ENCODE measurements around the gene HES5. TPM values are rescaled to one million over a fixed set of nuclear protein-coding genes. Genes with fewer than 3 reads are reported as not detected.
"Not testable (repeated sequence)": the region's sequence is repeated elsewhere in the genome, so short reads cannot be mapped to it uniquely, and the experiment has no call there.

Gene HES5, protein sequence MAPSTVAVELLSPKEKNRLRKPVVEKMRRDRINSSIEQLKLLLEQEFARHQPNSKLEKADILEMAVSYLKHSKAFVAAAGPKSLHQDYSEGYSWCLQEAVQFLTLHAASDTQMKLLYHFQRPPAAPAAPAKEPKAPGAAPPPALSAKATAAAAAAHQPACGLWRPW
- polyA plus RNA-seq (2014; cell fraction: cytosol; rRNA removed), result not detected in 2 replicates
- not detected in 2 replicates for polyA plus RNA-seq (2014; cell fraction: nucleus; rRNA removed)

DNA sequence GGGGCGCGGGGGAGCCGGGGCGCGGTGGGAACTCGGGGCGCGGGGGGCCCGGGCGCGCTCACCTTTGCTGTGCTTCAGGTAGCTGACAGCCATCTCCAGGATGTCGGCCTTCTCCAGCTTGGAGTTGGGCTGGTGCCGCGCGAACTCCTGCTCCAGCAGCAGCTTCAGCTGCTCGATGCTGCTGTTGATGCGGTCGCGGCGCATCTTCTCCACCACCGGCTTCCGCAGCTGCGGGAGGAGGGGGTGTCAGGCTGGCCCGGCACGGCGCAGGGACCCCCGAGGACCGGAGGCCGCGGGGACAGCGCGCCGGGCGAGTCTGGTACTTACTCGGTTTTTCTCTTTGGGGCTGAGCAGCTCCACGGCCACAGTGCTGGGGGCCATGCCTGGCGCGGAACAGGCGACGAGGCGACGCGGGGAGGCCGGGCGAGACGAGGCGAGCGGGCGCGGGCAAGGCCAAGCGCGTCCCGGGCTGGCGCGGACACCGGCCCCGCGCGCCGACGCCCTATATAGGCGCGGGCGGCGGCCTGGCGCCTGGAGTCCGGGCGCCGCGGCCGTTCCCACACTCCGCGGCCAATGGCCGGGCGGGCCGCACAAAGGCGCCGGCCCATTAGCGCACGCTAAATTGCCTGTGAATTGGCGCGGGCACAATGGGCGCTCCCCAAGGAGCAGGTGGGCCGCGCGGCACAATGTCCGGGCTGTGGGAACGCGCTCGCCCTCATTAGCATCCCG, at the start of gene HES5:
Gene HES5, minus strand, starts transcription at position 480 of the 729 bp plus-strand sequence. Its CDS starts 99 bp downstream, at position 381.
- no peak for DNase-seq (ENCODE audit: low spot score)

DNA sequence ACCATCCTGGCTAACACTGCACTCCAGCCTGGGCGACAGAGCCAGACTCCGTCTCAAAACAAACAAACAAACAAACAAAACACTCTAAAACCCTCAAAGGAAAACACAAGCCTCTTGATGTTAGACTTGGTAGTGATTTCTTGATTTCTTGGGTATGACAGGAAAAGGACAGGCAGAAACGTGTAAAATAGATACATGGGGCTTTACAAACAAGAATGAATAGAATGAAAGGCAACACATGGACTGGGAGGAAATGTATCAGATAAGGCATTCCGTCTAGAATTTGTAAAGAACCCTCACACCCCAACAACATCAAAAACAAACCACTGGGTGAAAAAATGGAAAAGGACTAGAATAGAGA, 48.7 kb upstream of the HES5 start:
- DNase-seq (ENCODE audit: low spot score), result no peak

DNA sequence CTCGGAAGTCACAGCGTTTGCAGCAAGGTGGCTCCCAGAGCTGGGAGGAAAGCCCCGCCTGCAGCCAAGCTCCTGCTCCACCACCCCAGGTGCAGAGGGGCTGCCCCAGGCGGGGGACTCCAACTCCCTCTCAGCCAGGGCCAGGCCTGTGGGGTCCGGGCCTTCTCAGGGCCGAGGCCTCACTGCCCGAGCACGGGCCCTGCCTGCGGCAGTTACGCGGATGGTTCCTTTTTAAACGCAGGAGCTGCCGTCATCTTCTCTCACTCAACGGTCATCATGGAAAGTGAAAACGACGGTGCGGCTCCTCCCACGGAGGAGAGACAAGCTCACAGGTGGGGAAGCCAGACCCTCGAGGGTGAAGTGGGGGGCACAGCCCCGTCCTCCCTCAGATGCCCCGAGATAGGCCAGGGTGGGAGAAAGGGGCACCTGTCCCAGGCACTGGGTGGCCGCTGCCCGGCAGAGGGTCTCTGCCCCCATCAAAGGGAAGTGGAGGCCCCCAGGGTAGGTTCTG, 47.6 kb upstream of the HES5 start:
- not testable (repeated sequence) for DNase-seq (ENCODE audit: low spot score)

DNA sequence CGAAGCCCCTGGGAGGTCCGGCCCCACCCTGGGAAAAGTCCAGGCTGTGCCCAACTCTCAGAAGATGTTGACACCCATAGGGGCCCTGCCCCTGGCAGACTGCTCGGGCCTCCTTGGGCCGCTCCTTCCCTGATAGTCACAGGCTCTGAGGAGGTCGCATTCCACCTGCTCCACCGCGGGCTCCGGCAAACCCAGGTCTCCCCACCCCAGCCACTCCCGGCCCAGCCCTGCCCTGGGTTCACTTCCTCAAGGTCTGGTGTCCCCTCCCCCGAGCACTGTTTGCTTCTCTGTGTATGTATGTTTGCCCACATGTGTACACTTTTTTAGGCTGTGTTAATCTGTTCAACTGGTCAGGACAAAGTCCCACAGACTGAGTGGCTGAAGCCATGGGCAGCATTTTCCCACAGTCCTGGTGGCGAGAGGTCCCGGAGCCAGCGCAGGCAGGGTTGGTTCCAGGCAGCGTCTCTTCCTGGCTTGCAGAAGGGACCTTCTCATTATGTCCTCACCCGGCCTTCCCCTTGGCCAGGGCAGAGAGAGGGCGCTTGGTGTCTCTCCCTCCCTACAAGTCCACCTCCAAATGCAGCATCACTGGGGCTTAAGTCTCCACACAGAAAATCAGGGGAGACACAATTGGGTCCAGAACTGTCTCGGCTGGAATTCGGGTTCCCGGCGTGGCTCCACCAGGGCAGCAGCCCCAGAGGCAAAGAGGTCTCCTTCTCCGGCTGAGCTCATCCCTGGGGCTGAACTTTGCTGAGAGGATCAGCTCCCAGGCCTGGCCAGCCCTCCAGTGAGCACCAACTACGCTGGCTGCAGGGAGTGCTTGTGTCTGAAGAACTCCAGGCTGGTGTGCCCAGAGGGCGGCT, 46.0 kb upstream of the HES5 start:
- no peak for DNase-seq (ENCODE audit: low spot score)

DNA sequence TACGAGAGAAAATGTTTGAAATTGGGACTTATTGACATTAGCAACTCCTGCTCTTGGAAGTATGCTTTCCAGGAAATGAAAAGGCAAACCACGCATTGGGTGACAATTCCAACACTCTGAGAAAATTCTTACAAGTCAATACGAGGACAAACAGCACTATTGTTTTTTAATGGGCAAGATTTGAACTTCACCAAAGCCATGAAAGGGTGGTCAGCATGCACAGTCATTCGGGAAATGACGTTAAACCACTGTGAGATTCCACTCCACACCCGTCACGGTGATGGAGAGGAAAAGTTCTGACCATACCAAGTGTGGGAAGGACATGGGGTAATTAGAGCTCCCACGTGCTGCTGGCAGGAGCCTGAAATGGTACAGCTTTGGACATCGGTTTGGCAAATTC, 44.3 kb upstream of the HES5 start:
- no peak for DNase-seq (ENCODE audit: low spot score)

DNA sequence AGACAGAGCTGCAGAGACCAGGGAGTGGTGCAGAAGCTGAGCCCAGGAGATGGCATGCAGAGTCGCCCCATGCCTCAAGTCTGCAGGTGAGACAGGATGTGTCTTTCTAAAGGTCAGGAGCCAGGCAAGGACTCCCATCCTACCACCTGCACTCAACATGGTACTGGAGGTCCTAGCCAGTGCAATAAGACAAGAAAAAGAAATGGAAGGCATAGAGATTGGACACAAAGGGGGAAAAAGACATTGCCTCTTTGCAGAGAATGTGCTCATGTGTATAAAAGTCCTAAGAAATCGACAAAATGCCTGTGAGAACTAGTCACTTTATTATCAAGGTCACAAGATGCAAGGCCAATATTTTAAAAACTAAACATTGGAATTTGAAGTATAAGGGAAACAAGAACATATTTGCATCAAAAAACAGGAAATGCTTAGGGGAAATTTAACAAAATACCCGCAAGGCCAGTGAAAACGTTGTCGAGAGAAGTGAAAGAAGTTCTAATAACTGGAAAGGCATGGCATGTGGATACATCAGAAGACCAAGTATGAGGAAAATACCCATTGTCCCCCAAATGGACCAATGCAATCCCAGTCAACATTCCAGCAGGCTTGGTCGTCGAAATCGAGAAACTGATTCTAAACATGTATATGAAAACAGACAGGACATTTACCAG, 43.3 kb upstream of the HES5 start:
- DNase-seq (ENCODE audit: low spot score), result no peak

DNA sequence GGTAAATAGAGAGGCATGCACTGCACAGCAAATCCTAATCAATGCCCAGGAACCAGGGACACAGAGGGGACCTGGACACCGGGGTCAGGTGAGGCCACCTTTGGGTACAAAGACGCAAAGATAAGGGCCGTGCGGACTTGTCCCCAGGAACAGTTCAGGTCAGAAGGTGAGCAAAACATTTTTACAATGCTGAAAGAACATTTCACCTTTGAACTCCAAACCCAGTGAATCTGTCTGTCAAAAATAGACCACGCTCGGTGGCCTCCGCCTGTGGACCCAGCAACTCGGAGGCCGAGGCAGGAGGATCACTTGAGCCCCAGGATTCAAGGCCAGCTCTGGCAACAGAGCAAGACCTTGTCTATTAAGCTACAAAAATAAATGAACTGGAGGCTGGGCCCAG, 41.3 kb upstream of the HES5 start:
- no peak for DNase-seq (ENCODE audit: low spot score)

DNA sequence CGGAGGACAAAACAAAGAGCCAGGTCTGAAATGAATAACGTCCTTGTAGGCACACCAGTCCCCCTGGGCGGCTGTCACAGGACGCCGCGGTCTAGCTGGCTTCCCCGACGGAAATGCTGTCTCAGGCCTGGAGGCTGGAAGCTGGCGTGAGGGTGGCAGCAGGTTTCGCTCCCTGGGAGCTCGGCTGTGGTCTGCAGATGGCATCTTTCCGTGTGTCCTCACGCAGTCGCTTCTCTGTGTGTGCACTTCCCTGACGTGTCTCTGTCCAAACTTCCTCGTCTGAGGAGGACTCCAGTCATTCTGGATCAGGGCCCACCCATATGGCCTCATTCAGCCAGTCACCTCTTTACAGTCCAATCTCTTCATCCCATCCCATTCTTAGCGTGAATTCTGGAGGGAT, 40.3 kb upstream of the HES5 start:
- no peak for DNase-seq (ENCODE audit: low spot score)

DNA sequence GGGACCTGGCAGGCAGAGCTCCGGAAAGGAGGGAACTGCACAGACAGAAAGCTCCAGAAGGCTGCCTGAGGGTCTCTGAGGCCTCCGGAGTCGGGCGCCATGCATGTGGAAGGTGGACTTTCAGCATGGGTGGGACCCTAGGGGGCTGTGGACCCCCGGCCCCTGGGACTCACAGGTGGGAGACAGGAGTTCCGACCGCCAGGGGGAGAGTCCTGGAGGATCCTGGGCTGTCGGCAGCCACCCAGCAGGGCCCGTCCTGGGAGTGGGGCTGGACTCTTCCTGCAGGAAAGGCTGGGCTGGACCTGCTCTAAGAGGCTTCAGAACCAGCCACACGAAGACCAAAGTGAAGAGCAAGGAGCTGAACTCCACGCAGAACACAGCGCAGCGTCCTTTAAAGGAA, 39.6 kb upstream of the HES5 start:
- not testable (repeated sequence) for DNase-seq (ENCODE audit: low spot score)

DNA sequence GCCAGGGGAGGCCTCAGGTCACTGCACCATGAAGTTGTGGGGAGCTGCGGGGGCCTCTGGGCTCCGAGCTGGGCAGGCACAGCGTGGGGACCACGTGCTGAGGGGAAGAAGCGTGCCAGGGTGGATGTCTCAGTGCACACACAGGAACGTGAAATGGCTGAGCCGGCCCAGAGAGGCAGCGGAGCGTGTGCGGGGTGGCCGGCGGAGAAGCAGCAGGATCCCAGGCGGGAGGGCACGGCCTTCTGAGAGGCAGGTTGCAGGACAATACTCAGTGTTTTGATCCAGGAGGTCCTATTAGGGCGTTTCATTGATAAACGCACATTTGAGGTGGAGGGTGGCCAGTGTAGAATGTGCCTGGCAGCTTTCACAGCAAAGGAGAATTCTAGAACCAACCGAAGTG, 39.0 kb upstream of the HES5 start:
- no peak for DNase-seq (ENCODE audit: low spot score)

DNA sequence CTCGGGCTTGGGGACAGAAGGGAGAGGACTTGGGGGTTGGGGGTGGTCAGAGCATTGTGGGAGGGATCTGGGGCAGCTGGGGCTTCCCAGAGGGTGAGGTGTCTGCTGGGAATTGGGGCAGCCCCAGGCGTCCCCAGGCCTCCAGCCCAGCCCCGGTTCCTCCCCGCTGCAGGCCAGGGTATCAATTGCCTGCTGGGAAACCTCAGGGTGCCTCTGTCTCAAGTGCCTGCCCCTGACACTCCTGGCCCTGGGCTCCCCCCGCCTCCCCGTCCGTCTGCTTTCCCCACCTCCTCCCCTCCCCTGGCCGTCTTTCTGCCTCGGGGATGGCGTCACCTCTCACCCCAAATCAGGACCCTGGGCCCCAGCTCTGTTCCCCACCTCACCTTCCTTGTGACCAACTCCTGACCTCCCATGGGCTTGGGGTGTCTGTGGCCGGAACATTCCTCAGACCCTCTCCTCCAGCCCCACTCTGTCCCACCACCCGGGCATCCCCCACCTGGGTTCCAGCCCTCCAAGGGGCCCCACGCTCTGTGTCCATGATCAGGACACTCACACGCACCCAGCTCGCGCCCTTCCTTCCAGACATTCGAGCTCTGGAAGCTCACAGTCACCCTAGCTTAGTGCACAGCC, 38.2 kb upstream of the HES5 start:
- DNase-seq (ENCODE audit: low spot score), result not testable (repeated sequence)

DNA sequence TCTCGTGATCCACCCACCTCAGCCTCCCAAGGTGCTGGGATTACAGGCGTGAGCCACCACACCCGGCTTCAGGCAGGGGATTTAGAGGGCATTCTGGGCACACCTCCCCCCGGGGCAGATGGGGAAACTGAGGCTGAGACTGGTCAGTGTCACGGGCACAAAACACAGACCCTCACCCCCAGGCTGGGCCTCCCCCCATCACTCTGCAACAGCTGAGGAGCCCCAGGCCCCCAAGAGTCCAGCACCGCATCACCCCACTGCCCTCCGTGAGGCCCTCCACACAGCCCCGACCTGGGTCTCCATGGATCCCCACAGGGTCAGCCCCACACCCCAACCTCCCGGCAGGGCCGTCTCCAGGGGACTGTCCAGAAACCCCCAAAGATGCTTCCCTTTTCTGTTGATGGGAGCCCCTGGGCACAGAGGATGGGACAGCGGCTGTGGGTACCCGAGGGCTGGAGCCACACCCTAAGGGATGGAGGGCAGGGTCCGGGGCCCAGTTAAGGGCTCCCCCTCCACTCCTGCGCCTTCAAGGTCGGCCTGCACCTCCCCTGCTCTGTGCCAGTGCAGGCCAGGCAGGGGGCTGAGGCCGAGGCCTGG, 37.1 kb upstream of the HES5 start:
- no peak for DNase-seq (ENCODE audit: low spot score)

DNA sequence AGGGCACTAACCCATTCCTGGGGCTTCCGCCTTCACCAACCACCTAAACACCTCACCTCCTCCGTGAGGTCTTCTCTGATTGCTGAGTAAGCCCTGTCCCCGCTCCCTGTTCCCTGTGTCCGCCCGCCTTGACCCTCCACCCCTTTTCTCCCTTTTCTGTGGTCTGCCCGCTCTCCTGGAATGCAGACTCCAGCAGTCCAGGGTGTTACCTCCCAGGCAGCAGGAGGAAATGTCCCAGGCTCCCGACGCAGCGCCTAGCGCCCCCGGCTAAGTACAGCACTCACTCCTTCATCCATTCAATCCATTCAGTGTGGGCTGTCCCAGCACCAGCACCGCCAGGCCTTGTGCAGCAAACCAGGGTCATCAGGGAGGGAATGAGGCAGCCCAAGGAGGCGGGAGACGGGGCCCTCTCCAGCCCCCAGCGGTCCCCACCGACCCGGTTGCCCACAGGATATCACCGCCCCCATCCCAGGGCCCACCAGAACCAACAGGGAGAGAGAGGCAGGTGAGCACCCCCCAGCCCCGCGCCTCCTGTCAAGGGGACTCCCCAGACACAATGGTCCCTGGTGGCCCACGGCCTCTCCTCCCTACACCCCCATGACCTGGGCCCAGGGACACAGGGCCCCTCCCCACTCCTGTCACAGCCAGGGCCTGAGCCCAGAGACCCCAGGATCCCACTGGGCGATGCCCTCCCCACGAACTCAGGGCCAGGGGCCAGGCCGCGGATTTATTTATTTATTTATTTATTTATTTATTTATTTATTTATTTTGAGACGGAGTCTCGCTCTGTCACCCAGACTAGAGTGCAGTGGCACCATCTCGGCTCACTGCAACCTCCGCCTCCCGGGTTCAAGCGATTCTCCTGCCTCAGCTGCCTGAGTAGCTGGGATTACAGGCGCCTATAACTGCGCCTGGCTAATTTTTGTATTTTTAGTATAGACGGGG, 36.3 kb upstream of the HES5 start:
- DNase-seq (ENCODE audit: low spot score), result no peak

DNA sequence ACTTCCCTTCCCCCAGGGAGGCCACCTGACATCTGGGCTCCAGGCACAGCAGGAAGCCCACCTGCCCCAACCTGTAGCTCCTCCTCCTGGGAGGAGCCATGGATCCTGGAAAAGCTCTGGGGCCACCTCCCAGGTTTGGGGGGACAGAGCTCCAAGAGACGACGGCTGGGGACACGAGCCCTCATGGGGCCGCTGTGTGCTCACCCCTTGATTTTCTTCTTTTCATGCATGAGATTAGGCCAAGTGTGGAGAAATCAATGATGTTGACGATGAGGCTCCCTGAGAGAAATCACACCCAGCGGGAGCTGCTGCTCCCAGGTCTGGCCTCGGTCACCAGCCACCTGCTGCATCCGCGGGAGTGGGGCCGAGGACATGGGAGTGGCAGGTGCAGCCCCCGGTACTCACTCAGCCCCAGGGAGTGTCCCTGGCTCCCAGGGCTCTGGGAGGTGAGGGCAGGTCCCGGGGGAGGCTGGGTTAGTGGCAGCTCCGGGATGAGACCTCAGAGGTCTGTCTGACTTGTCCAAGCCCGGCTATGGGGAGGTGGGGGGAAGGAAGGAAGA, 34.8 kb upstream of the HES5 start:
- no peak for DNase-seq (ENCODE audit: low spot score)

DNA sequence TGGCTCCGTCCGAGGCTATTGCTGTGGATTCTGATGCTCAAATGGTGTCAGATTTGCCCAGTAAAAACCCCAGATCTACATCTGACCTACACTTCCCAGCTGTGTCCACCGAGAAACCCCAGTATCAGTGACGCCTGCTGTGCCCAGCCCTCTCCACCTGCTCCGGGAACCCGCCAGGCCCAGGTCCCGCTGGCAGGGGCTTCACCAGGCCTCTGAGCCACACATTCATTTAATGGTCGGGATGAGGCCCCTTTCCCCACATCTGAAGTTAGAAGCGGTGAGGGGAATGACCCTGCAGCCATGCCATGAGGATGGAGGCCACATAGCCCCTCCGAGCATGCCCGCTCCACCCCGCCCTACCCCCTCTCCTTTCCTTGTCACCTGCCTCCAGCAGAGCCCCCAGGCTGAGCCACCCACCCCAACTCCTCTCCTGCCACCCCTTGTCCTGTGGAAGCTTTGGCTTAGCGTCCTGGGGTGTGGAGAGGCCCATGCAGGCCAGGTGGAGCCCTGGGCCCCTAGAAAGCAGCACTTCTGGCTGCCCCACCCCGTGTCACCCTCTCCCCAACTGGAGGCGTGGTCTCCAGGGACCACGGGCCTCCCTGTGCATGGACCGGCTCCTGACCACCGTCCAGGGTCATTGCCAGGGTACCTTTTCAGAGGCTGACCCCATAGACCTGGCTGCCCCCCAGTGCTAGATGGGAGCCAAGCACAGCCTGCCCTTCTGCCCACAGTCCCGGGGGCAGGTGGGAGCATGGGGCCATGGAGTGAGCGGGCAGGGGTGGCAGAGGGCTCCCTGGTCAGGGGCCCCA, 34.1 kb upstream of the HES5 start:
- DNase-seq (ENCODE audit: low spot score), result no peak

DNA sequence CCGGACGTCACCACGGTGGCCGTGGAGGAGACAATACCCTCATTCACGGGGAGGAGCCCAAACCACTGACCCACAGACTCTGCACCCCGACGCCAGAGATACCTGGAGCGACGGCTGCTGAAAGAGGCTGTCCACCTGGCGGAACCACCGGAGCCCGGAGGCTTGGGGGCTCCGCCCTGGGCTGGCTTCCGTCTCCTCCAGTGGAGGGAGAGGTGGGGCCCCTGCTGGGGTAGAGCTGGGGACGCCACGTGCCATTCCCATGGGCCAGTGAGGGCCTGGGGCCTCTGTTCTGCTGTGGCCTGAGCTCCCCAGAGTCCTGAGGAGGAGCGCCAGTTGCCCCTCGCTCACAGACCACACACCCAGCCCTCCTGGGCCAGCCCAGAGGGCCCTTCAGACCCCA, 33.1 kb upstream of the HES5 start:
- DNase-seq (ENCODE audit: low spot score), result no peak

DNA sequence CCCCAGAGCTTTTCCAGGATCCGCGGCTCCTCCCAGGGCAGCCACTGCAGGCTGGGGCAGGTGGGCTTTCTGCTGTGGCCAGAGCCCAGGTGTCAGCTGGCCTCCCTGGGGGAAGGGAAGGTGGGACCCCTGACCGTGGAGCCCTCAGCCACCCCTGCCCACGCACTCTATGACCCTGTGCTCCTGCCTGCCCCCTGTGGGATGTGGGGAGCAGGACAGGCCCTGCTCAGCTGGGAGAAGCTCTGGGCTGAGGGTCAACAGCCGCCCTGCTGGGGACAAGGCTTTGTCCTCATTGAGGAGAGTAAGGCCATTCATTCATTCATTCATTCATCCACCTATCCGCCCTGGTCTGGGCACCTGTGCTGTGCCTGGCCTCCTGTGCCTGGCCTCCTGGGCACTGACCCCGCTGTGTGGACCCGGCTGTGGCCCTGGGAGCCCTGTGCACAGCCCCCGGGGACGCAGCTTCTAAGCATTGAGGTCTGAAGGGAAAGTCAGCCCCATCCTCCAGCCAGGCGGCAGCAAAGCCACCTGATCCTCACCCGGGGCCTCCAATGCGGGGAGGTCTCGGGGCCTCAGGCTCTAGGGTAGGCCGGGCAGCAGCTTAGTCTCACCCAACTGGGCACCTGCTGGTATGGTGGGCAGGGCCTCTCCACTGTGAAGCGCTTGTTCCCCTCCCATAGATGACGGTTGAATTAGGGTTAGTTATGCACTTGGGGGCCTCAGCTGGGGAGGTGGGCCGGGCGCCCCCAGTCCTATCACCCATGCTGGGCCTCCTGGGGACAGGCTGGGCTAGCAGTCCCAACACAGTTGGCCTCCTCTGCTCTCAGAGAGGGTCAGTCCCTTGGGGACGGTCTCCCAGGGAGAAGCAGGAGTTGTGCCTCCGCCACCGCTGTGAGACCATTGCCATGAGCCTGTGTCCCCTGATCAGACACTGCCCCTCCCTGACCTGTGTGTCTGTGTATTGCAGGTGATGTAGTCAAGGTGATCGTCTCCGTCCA, 32.1 kb upstream of the HES5 start:
- DNase-seq (ENCODE audit: low spot score), result no peak

All from SK-N-DZ (cell line).